Measurements from ENCODE around the gene C19orf85. TPM values are rescaled to one million over a fixed set of nuclear protein-coding genes. Genes with fewer than 3 reads are reported as not detected.
"Not testable (repeated sequence)": the region's sequence is repeated elsewhere in the genome, so short reads cannot be mapped to it uniquely, and the experiment has no call there.

Gene C19orf85
- total RNA-seq, 2 experiments from 2014 or later, result not detected

DNA sequence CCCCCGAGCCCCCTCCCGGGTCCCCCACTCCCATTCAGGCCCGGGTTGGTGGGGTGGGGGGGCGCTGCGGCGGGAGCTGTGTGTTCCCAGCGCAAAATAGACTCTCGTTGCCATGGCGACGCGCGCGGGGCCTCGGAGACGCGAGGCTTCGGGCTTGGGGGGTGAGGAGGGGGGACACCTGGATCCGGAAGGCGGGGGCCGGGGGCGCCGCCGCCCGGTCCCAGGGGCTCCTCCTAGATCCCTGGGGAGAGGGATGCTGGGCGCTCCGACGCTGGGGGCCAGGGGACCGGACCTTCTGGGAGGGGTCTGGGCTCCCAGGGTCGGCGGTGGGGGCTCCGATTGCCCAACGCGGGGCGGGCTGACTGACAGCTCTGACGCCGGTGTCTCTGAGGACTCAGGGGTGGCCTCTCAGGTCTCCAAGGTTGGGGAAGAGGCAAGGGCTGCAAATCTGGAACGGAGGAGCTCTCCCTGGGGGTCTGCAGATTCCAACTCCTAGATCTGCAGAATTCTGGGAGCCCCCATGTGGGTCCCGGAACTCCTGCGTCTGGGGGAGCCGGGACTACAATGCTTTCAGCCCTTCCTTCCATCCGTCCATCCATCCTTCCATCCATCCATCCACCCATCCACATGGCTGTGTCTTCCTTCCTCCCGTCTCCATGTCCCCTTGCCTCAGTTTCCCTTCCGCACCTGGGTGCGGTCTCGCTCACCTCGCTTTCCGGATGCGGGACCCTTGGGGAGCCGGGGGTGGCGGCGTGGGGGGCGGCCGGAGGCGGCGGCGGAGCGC lies 12.4 kb downstream of the C19orf85 start:
- peak; percentile 25 for ATAC-seq (ENCODE audit: poor library complexity)
- H3K27me3 Mint-ChIP-seq, result peaks cover 33% of the 10 kb centered on the region
- ChIA-PET POLR2A (interaction anchor here (0.9 to 1.4 kb wide), 3 partner anchors 9 to 45 kb away, joined by 3 to 4 read pairs (median 3); partner anchors contain the start of genes ISOC2 and UBE2S), CTCF (interaction anchor here (1.0 kb wide), 1 partner anchor 52 kb away, joined by 4 read pairs; no protein-coding TSS in a partner anchor)
- no peak overlapping the region for H3K27ac ChIP-seq (ENCODE audit: low read depth in 1 of 2, low read length in 2 of 2)
- H3K36me3 ChIP-seq (ENCODE audit: insufficient read depth, low read length), result no peaks in the 10 kb centered on the region
- H3K4me3 ChIP-seq (ENCODE audit: low read length), result no peak overlapping the region
- no peaks in the 10 kb centered on the region for H3K36me3 Mint-ChIP-seq (ENCODE audit: low read depth)
- H3K4me1 ChIP-seq (ENCODE audit: insufficient read depth, low read length), result peaks cover 23% of the 10 kb centered on the region
- peaks cover 26 to 31% of the 10 kb centered on the region in 2 experiments for H3K27me3 ChIP-seq (ENCODE audit: control insufficient read depth in 1 of 2, insufficient read depth in 2 of 2, low read length in 2 of 2)
- H3K4me1 Mint-ChIP-seq (ENCODE audit: low read depth), result peaks cover 13% of the 10 kb centered on the region
- intact Hi-C loops (cut with DNase I, micrococcal nuclease), result no loop called here
- no peak overlapping the region for H3K4me3 Mint-ChIP-seq
- peak in 6 of 14 experiments; percentile 17 to 75 (median 37) for DNase-seq
- no peaks in the 10 kb centered on the region for H3K9me3 Mint-ChIP-seq
- no peak overlapping the region for H3K27ac Mint-ChIP-seq
- peaks cover 0 to 21% of the 10 kb centered on the region in 2 experiments for H3K9me3 ChIP-seq (ENCODE audit: control insufficient read depth in 1 of 2, insufficient read depth in 1 of 2, low read length in 2 of 2)
- TF ChIP-seq, protein P1, sequence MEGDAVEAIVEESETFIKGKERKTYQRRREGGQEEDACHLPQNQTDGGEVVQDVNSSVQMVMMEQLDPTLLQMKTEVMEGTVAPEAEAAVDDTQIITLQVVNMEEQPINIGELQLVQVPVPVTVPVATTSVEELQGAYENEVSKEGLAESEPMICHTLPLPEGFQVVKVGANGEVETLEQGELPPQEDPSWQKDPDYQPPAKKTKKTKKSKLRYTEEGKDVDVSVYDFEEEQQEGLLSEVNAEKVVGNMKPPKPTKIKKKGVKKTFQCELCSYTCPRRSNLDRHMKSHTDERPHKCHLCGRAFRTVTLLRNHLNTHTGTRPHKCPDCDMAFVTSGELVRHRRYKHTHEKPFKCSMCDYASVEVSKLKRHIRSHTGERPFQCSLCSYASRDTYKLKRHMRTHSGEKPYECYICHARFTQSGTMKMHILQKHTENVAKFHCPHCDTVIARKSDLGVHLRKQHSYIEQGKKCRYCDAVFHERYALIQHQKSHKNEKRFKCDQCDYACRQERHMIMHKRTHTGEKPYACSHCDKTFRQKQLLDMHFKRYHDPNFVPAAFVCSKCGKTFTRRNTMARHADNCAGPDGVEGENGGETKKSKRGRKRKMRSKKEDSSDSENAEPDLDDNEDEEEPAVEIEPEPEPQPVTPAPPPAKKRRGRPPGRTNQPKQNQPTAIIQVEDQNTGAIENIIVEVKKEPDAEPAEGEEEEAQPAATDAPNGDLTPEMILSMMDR (IDR thresholded peaks at IDR 0.05), result no peak

DNA sequence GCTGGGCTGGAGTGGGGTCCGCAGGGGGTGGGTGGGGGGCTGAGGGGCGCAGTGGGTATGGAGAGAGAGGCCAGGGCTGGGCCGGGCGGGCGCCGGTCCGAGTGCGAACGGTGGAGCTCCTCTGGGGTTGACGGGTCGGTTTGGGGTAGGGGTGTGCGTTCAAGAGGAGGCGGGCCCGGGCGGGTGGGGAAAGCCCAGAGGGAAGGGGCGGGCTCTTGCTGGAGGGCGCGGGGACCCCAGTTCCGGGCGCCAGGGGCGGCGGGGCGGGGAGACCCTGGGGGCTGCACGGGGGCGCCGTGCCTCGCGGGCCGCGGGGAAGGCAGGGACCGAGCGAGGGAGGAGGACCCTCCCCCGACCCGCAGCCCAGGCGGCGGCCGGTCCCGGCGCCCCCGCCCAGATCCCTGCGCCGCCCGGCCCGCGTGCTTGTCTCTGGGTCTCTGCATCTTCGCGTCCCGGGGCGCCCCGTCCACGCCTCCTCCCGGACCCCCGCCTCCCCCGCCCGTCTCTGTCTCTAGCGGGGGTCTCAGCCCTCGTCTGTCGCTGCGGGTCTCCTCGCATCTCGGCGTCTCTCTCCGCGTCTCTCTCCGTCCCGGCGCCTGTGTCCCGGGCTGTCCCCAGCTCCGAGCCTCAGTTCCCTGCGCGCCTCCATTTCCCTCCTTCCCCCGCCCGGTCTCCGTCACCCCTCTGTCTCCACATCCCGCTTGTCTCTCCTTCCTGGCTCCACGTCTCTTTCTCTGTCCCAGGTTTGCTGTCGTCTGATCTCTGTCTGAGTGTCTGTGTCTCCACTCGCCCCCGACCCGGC lies 13.2 kb downstream of the C19orf85 start:
- peaks cover 0 to 21% of the 10 kb centered on the region in 2 experiments for H3K9me3 ChIP-seq (ENCODE audit: control insufficient read depth in 1 of 2, insufficient read depth in 1 of 2, low read length in 2 of 2)
- ATAC-seq (ENCODE audit: poor library complexity) (peak; percentile 23), DNase-seq (peak in 4 of 14 experiments; percentile 10 to 63 (median 40))
- H3K36me3 ChIP-seq (ENCODE audit: insufficient read depth, low read length), result no peaks in the 10 kb centered on the region
- peaks cover 34% of the 10 kb centered on the region for H3K27me3 Mint-ChIP-seq
- no peaks in the 10 kb centered on the region for H3K36me3 Mint-ChIP-seq (ENCODE audit: low read depth)
- CTCF ChIA-PET, result no interaction called here
- no peak overlapping the region for H3K27ac Mint-ChIP-seq
- H3K4me3 Mint-ChIP-seq, result peak overlapping the region; percentile 68
- POLR2A ChIA-PET, result interaction anchor here (1.3 to 1.4 kb wide), 2 partner anchors 26 to 44 kb away, joined by 3 read pairs; partner anchors contain the start of gene UBE2S
- no peak overlapping the region for H3K27ac ChIP-seq (ENCODE audit: low read depth in 1 of 2, low read length in 2 of 2)
- peaks cover 26 to 37% of the 10 kb centered on the region in 2 experiments for H3K27me3 ChIP-seq (ENCODE audit: control insufficient read depth in 1 of 2, insufficient read depth in 2 of 2, low read length in 2 of 2)
- no peaks in the 10 kb centered on the region for H3K9me3 Mint-ChIP-seq
- peaks cover 13% of the 10 kb centered on the region for H3K4me1 Mint-ChIP-seq (ENCODE audit: low read depth)
- TF ChIP-seq, protein P1 (IDR thresholded peaks at IDR 0.05), result no peak
- H3K4me3 ChIP-seq (ENCODE audit: low read length), result peak overlapping the region; percentile 35
- intact Hi-C loops (cut with DNase I, micrococcal nuclease), result no loop called here
- peaks cover 23% of the 10 kb centered on the region for H3K4me1 ChIP-seq (ENCODE audit: insufficient read depth, low read length)

DNA sequence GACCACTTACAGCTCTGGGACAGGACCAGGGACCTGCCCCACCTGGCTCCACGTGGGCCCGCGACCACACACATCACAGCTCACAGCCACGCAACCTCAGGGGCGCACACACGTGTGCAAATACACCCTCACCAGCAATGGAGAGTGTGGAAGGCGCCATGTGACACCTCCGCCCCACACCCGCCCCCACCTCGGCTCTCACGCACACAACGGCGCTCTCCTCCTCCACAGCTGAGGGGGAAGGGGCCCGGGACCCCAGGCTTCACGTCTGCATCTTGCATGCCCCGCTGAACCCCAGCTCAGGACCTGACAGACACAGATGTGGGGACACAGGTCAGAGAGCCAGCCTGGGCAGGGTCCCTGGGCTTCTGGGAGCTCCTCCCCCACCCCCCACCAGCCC lies 15.1 kb downstream of the C19orf85 start:
- intact Hi-C loops (cut with DNase I, micrococcal nuclease), result no loop called here
- ChIA-PET POLR2A (no interaction called here), CTCF (no interaction called here)
- ATAC-seq (ENCODE audit: poor library complexity) (no peak), DNase-seq (no peak)
- TF ChIP-seq, protein P1 (IDR thresholded peaks at IDR 0.05), result no peak
- peaks cover 0 to 21% of the 10 kb centered on the region in 2 experiments for H3K9me3 ChIP-seq (ENCODE audit: control insufficient read depth in 1 of 2, insufficient read depth in 1 of 2, low read length in 2 of 2)
- H3K27ac ChIP-seq (ENCODE audit: low read depth in 1 of 2, low read length in 2 of 2), result no peak overlapping the region
- Mint-ChIP-seq H3K27me3 (peaks cover 46% of the 10 kb centered on the region), H3K9me3 (no peaks in the 10 kb centered on the region), H3K4me1 (ENCODE audit: low read depth) (peaks cover 13% of the 10 kb centered on the region), H3K27ac (no peak overlapping the region), H3K4me3 (no peak overlapping the region), H3K36me3 (ENCODE audit: low read depth) (no peaks in the 10 kb centered on the region)
- H3K36me3 ChIP-seq (ENCODE audit: insufficient read depth, low read length), result no peaks in the 10 kb centered on the region
- peaks cover 23% of the 10 kb centered on the region for H3K4me1 ChIP-seq (ENCODE audit: insufficient read depth, low read length)
- H3K27me3 ChIP-seq (ENCODE audit: control insufficient read depth in 1 of 2, insufficient read depth in 2 of 2, low read length in 2 of 2), result peaks cover 38 to 50% of the 10 kb centered on the region in 2 experiments
- no peak overlapping the region for H3K4me3 ChIP-seq (ENCODE audit: low read length)

DNA sequence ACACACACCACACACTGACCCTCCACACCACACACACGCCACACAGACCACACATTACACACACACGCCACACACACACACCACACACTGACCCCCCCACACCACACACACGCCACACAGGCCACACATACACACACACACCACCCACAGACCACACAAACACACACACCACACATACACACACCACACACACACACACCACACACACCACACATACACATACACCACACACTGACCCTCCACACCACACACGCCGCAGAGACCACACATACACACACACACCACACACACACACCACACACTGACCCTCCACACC lies 16.4 kb downstream of the C19orf85 start:
- intact Hi-C loops (cut with DNase I, micrococcal nuclease); H3K4me3 ChIP-seq (ENCODE audit: low read length); H3K36me3 ChIP-seq (ENCODE audit: insufficient read depth, low read length); DNase-seq; H3K9me3 Mint-ChIP-seq; H3K27ac Mint-ChIP-seq; H3K4me3 Mint-ChIP-seq; H3K36me3 Mint-ChIP-seq (ENCODE audit: low read depth); POLR2A ChIA-PET; ATAC-seq (ENCODE audit: poor library complexity); H3K27ac ChIP-seq (ENCODE audit: low read depth in 1 of 2, low read length in 2 of 2); CTCF ChIA-PET: not testable (repeated sequence)
- Mint-ChIP-seq H3K27me3 (peaks cover 48% of the 10 kb centered on the region), H3K4me1 (ENCODE audit: low read depth) (peaks cover 12% of the 10 kb centered on the region)
- Histone ChIP-seq H3K9me3 (ENCODE audit: control insufficient read depth in 1 of 2, insufficient read depth in 1 of 2, low read length in 2 of 2) (peaks cover 0 to 21% of the 10 kb centered on the region in 2 experiments), H3K4me1 (ENCODE audit: insufficient read depth, low read length) (peaks cover 24% of the 10 kb centered on the region), H3K27me3 (ENCODE audit: control insufficient read depth in 1 of 2, insufficient read depth in 2 of 2, low read length in 2 of 2) (peaks cover 46 to 64% of the 10 kb centered on the region in 2 experiments)
